Measurements from ENCODE around the gene SPINT1.

DNA sequence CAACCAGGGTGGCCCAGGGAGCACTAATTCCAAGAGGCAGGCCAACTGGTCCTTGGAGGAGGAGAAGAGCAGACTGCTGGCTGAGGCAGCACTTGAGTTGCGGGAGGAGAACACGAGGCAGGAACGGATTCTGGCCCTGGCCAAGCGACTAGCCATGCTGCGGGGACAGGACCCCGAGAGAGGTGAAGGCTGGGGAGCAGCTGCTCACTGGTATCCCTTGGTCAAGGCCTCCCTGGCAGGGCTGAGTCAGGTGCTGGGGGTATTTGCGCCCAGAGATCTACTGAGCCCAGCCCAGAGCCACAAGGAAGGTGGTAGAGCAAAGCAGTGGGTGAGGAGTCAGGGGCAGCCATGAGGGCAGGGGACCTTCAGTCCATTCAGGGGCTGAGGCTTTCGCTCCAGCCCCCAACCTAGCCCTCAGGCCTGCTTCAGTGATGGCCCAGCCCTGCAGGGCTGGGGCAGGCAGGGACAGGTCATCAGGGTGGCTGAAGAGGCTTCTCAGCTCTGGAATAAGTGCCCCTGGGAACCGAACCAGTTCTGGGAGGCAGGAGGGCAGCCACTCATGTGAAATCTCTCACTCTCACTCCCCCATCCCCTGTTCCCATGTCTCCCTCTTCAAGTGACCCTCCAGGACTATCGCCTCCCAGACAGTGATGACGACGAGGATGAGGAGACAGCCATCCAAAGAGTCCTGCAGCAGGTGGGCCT is 31.0 kb upstream of the SPINT1 start:
- TF ChIP-seq, protein P1, sequence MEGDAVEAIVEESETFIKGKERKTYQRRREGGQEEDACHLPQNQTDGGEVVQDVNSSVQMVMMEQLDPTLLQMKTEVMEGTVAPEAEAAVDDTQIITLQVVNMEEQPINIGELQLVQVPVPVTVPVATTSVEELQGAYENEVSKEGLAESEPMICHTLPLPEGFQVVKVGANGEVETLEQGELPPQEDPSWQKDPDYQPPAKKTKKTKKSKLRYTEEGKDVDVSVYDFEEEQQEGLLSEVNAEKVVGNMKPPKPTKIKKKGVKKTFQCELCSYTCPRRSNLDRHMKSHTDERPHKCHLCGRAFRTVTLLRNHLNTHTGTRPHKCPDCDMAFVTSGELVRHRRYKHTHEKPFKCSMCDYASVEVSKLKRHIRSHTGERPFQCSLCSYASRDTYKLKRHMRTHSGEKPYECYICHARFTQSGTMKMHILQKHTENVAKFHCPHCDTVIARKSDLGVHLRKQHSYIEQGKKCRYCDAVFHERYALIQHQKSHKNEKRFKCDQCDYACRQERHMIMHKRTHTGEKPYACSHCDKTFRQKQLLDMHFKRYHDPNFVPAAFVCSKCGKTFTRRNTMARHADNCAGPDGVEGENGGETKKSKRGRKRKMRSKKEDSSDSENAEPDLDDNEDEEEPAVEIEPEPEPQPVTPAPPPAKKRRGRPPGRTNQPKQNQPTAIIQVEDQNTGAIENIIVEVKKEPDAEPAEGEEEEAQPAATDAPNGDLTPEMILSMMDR (IDR thresholded peaks at IDR 0.05) = no peak
- no peak for TF ChIP-seq EZH2 (IDR thresholded peaks at IDR 0.05; ENCODE audit: borderline replicate concordance, insufficient read depth, low read depth, low read length, poor library complexity, severe bottlenecking)
